ENCODE data around the gene LRP1B. TPM values are rescaled to one million over a fixed set of nuclear protein-coding genes. Genes with fewer than 3 reads are reported as not detected.
"Not testable (repeated sequence)": the region's sequence is repeated elsewhere in the genome, so short reads cannot be mapped to it uniquely, and the experiment has no call there.

Gene LRP1B
- total and polyA plus RNA-seq, 5 experiments from 2014 or later: not detected

GRCh38 chr2:140489193-140489592 is 1641.6 kb downstream of the LRP1B start:
- Mint-ChIP-seq H3K4me3 (no peak overlapping the region), H3K4me1 (no peaks in the 10 kb centered on the region), H3K27me3 (no peaks in the 10 kb centered on the region), H3K36me3 (no peaks in the 10 kb centered on the region), H3K27ac (no peak overlapping the region), H3K9me3 (peaks cover 0 to 5% (median 2%) of the 10 kb centered on the region in 9 donors)
- no peak for ATAC-seq
- DNase-seq: no peak
- POLR2A ChIA-PET: no interaction called here

GRCh38 chr2:140481136-140481535 is 1649.7 kb downstream of the LRP1B start:
- Mint-ChIP-seq H3K27me3 (no peaks in the 10 kb centered on the region), H3K27ac (no peak overlapping the region), H3K4me3 (no peak overlapping the region), H3K36me3 (no peaks in the 10 kb centered on the region), H3K4me1 (no peaks in the 10 kb centered on the region), H3K9me3 (peaks cover 0 to 11% (median 2%) of the 10 kb centered on the region in 9 donors)
- POLR2A ChIA-PET: no interaction called here
- no peak for ATAC-seq
- DNase-seq: no peak

DNA sequence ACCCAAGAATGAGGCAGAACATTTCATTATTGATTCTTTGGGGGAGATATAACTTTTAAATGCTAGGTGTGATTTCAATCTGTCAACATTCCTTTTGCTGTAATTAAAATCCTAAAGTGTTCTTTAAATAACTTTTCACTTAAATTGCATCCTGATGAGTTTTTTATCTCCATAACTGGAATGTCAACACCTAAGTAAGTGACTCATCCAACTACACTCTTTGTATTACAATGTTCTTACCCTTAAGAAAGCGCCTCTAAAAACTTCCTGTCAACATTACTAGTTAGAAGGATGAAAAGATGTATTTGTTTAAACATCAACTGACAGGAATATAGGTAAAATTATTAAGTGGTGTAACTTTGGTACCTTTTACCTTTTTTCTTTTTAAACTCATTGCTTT is 1657.0 kb downstream of the LRP1B start:
- DNase-seq (no peak), ATAC-seq (no peak)
- no peak overlapping the region for H3K27ac Mint-ChIP-seq
- H3K27me3 Mint-ChIP-seq: no peaks in the 10 kb centered on the region
- POLR2A ChIA-PET: no interaction called here
- H3K4me3 Mint-ChIP-seq: no peak overlapping the region
- no peaks in the 10 kb centered on the region for H3K36me3 Mint-ChIP-seq
- H3K9me3 Mint-ChIP-seq: peaks cover 0 to 16% (median 6%) of the 10 kb centered on the region in 9 donors
- no peaks in the 10 kb centered on the region for H3K4me1 Mint-ChIP-seq

- Mint-ChIP-seq H3K4me1 (no peaks in the 10 kb centered on the region), H3K4me3 (no peak overlapping the region), H3K27me3 (no peaks in the 10 kb centered on the region), H3K9me3 (peaks cover 0 to 28% (median 9%) of the 10 kb centered on the region in 9 donors), H3K36me3 (no peaks in the 10 kb centered on the region), H3K27ac (no peak overlapping the region)
- no peak for DNase-seq
- no peak for ATAC-seq
- POLR2A ChIA-PET: no interaction called here
Observed at GRCh38 chr2:140472676-140473075, 1658.1 kb downstream of the LRP1B start.

DNA sequence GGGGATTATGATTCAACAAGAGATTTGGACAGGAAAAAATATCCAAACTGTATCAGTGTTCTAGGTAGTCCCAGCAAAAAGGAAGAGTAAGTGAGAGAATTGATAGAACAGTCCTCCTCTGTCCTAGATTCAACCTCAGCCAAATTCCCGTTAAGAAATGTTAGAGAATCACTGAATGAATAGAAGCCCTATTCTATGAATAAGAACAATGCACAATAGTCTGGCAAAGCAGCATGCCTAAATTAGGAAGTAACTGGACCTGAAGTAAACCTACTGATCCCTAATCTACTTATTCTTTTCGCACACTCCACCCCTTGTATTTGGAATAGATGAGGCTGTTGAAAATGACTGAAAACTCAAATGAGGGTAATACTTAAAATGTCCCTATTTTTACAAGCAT is 1665.5 kb downstream of the LRP1B start:
- H3K9me3 Mint-ChIP-seq: peaks cover 2 to 33% (median 7%) of the 10 kb centered on the region in 9 donors

GRCh38 chr2:140462990-140463389 is 1667.8 kb downstream of the LRP1B start:
- Mint-ChIP-seq H3K9me3 (peaks cover 0 to 21% (median 7%) of the 10 kb centered on the region in 9 donors), H3K4me3 (no peak overlapping the region), H3K36me3 (no peaks in the 10 kb centered on the region), H3K4me1 (no peaks in the 10 kb centered on the region), H3K27me3 (no peaks in the 10 kb centered on the region), H3K27ac (no peak overlapping the region)
- DNase-seq: no peak
- POLR2A ChIA-PET: no interaction called here
- ATAC-seq: no peak

More for the DNA sequence above, 1665.5 kb downstream of the LRP1B start:
- POLR2A ChIA-PET: no interaction called here
- ATAC-seq: no peak
- Mint-ChIP-seq H3K4me1 (no peaks in the 10 kb centered on the region), H3K27me3 (no peaks in the 10 kb centered on the region), H3K27ac (no peak overlapping the region), H3K36me3 (no peaks in the 10 kb centered on the region), H3K4me3 (no peak overlapping the region)
- no peak for DNase-seq

DNA sequence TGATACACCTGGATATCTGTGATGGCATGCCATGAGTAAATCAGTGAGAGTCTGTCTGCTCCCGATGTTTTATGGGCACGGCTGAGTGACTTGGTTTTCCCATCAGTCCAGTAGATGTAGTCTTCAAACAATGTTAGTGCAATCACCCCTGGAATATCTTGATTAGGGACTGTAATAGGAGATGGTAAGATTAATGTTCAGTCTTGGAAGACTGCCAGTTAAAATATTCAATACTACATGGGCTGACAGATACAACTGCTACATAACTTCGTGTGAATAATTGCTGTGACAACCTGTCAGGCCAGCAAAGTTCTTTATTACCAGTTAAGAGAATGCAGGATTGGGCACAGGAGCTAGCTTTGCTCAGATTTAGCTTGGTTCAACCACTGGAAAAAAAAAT is 1673.3 kb downstream of the LRP1B start:
- Mint-ChIP-seq H3K27ac (no peak overlapping the region), H3K36me3 (no peaks in the 10 kb centered on the region), H3K27me3 (no peaks in the 10 kb centered on the region), H3K4me3 (no peak overlapping the region), H3K9me3 (peaks cover 0 to 14% (median 4%) of the 10 kb centered on the region in 9 donors), H3K4me1 (no peaks in the 10 kb centered on the region)
- DNase-seq: no peak
- ATAC-seq: no peak
- POLR2A ChIA-PET: no interaction called here

DNA sequence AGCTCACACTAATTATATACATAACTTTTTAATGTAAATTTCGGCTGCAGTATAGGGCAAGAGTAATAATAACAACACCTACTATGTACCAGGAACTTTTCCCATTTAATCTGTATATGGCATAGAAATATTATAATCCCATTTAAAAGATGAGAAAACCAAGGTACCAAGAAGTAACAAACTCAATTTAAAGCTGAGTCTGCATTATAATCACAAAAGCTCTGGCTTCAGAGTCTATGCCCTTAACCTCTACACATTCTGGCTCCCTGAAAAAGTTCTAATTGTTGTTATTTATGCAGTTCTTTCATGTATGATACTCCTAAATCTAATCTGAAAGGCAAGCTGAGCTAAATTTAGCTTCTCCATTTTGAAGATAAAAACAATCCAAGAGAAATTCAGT is 1675.5 kb downstream of the LRP1B start:
- ATAC-seq (no peak), DNase-seq (no peak)
- Mint-ChIP-seq H3K4me3 (no peak overlapping the region), H3K27me3 (no peaks in the 10 kb centered on the region), H3K36me3 (no peaks in the 10 kb centered on the region), H3K27ac (no peak overlapping the region), H3K9me3 (peaks cover 0 to 14% (median 4%) of the 10 kb centered on the region in 9 donors), H3K4me1 (no peaks in the 10 kb centered on the region)
- POLR2A ChIA-PET: no interaction called here

DNA sequence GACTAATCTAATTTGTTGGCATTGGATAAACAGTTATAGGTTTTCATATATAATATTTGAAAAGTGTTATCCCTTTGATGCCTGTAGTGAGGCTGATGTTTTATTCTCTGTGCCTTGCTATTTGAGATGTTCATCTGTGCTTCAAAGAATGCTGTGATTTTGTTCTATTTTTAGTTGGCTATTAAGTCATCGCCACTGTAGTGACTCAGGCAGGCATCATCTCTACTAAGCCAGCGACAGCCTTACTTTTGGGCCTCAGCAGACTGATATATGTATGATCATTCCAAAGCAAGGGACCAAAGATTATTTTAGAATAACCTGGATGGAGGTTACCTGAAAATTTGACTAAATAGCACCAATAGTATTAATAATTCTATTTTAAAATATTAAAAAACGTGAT is 1676.1 kb downstream of the LRP1B start:
- POLR2A ChIA-PET: no interaction called here
- H3K27me3 Mint-ChIP-seq: no peaks in the 10 kb centered on the region
- DNase-seq (no peak), ATAC-seq (no peak)
- H3K36me3 Mint-ChIP-seq: no peaks in the 10 kb centered on the region
- no peak overlapping the region for H3K27ac Mint-ChIP-seq
- H3K9me3 Mint-ChIP-seq: peaks cover 0 to 14% (median 5%) of the 10 kb centered on the region in 9 donors
- H3K4me1 Mint-ChIP-seq: no peaks in the 10 kb centered on the region
- no peak overlapping the region for H3K4me3 Mint-ChIP-seq

DNA sequence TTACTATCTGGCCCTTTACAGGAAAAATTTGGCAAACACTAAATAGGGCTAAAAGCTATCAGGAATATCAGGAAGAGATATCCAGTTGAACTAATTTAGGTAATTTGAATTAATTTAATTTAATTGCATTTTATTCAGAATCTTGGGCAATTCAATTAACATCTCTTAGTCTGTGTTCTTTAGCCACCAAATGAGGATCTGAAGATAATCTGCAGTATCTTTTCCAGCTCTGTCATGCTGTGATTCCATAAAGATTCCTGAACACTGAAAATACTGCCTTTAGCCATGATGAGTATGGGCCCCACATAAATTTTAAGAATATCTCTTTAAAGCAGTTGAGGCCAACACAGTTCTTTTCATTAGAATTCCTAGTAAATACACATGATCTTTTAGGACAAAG is 1679.5 kb downstream of the LRP1B start:
- DNase-seq: no peak
- H3K9me3 Mint-ChIP-seq: peaks cover 0 to 11% (median 6%) of the 10 kb centered on the region in 9 donors
- POLR2A ChIA-PET: no interaction called here
- no peak overlapping the region for H3K27ac Mint-ChIP-seq
- no peaks in the 10 kb centered on the region for H3K36me3 Mint-ChIP-seq
- H3K4me3 Mint-ChIP-seq: no peak overlapping the region
- H3K4me1 Mint-ChIP-seq: no peaks in the 10 kb centered on the region
- H3K27me3 Mint-ChIP-seq: no peaks in the 10 kb centered on the region
- ATAC-seq: no peak

- no peak overlapping the region for H3K27ac Mint-ChIP-seq
- DNase-seq: no peak
- H3K9me3 Mint-ChIP-seq: peaks cover 0 to 11% (median 0%) of the 10 kb centered on the region in 9 donors
- H3K4me3 Mint-ChIP-seq: no peak overlapping the region
- no peaks in the 10 kb centered on the region for H3K4me1 Mint-ChIP-seq
- H3K27me3 Mint-ChIP-seq: no peaks in the 10 kb centered on the region
- H3K36me3 Mint-ChIP-seq: no peaks in the 10 kb centered on the region
- no peak for ATAC-seq
- POLR2A ChIA-PET: no interaction called here
Observed at GRCh38 chr2:140442319-140442718, 1688.5 kb downstream of the LRP1B start.

- no peaks in the 10 kb centered on the region for H3K4me1 Mint-ChIP-seq
- H3K36me3 Mint-ChIP-seq: no peaks in the 10 kb centered on the region
- H3K27ac Mint-ChIP-seq: no peak overlapping the region
- H3K4me3 Mint-ChIP-seq: no peak overlapping the region
- H3K9me3 Mint-ChIP-seq: peaks cover 0 to 15% (median 0%) of the 10 kb centered on the region in 9 donors
- DNase-seq (no peak), ATAC-seq (no peak)
- no peaks in the 10 kb centered on the region for H3K27me3 Mint-ChIP-seq
- POLR2A ChIA-PET: no interaction called here
Observed at GRCh38 chr2:140440815-140441214, 1690.0 kb downstream of the LRP1B start.

GRCh38 chr2:140436936-140437335 is 1693.9 kb downstream of the LRP1B start:
- Mint-ChIP-seq H3K9me3 (peaks cover 0 to 16% (median 3%) of the 10 kb centered on the region in 9 donors), H3K4me3 (no peak overlapping the region), H3K27ac (no peak overlapping the region), H3K36me3 (no peaks in the 10 kb centered on the region), H3K4me1 (no peaks in the 10 kb centered on the region), H3K27me3 (no peaks in the 10 kb centered on the region)
- POLR2A ChIA-PET: no interaction called here
- ATAC-seq (no peak), DNase-seq (no peak)

- H3K4me1 Mint-ChIP-seq, POLR2A ChIA-PET, H3K27me3 Mint-ChIP-seq, ATAC-seq, H3K36me3 Mint-ChIP-seq, H3K4me3 Mint-ChIP-seq, DNase-seq: not testable (repeated sequence)
- peak overlapping the region in 2 of 10 donors; percentile 38 to 50 for H3K27ac Mint-ChIP-seq
- H3K9me3 Mint-ChIP-seq: peaks cover 0 to 28% (median 6%) of the 10 kb centered on the region in 9 donors
Observed at GRCh38 chr2:140427033-140427432, 1703.8 kb downstream of the LRP1B start.
